B cell (primary cell): ENCODE results near the gene ZNF789.

Experiments
- EZH2 ChIP-seq: IDR thresholded peaks from 2 replicates; pipeline ENCODE4 v1.6.1; 2012; ENCODE audit warnings: borderline replicate concordance, low read depth, mild to moderate bottlenecking, moderate library complexity, low read length; ENCODE audit not compliant: insufficient read depth, poor library complexity, severe bottlenecking
- TF ChIP-seq, protein P1 (sequence below): fragments of 200-600 bp; IDR thresholded peaks from one replicate; pipeline ENCODE4 v1.8.0; 2022; ENCODE audit warnings: antibody characterized with exemption, mild to moderate bottlenecking

- TF ChIP-seq, protein P1, sequence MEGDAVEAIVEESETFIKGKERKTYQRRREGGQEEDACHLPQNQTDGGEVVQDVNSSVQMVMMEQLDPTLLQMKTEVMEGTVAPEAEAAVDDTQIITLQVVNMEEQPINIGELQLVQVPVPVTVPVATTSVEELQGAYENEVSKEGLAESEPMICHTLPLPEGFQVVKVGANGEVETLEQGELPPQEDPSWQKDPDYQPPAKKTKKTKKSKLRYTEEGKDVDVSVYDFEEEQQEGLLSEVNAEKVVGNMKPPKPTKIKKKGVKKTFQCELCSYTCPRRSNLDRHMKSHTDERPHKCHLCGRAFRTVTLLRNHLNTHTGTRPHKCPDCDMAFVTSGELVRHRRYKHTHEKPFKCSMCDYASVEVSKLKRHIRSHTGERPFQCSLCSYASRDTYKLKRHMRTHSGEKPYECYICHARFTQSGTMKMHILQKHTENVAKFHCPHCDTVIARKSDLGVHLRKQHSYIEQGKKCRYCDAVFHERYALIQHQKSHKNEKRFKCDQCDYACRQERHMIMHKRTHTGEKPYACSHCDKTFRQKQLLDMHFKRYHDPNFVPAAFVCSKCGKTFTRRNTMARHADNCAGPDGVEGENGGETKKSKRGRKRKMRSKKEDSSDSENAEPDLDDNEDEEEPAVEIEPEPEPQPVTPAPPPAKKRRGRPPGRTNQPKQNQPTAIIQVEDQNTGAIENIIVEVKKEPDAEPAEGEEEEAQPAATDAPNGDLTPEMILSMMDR, result no peak
- TF ChIP-seq EZH2, result no peak
Measured at GRCh38 chr7:99468336-99468918, 4.3 kb upstream of the ZNF789 start.
